RCC 7860 (cell line): ENCODE data around the gene GREM2.

Experiments
- DNase-seq: peaks from one replicate; pipeline ENCODE4 v3.0.0-alpha.2; 2015; ENCODE audit warnings: low spot score
- FAIRE-seq: peaks from 2 replicates; lab custom pipeline; 2012; peaks lifted over from hg19 to GRCh38; lab: Jason Lieb, UNC

Gene GREM2

DNA sequence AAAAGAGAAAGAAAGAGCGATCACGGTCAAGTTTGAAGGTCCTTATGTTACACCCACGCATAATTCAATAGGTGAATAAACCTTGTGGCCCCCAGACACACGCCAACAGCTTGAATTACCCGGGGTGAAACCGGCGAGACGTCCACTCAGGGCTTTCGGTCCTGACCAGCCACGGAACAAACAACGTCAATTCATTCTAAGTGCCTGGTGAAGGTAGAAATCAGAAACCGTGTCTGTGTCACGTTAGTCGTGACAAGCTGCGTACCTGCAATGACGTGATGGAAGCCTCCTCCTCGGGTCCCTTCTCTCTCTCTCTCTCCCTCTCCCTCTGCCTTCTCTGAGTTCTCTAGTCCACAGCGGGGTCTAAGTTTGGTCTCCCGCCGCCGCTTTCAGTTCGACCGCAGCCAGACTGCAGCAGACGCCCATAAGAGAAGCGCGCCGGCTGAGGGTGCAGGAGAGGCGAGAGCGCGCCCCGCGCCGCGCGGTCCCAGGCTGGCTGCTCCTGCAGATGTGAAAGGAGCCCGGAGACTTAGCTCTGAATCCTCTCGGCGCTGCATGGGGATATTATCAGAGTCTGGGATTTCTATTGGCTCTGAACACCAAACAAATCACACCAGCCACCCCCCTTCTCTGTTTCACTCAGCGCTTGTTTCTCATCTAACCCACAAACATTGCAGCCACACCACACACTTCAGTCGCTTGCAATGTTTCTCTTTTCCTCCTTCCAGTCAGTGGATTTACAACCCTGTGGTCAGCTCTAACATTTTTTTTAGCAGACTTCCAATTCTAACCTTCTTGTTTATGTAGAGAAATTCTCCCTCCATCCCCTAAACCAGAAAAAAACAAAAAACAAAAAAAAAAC is at the start of gene GREM2:
Gene GREM2, minus strand, starts transcription at position 537 of the 862 bp plus-strand sequence. CDS start 118,680 bp downstream, outside the sequence.
- FAIRE-seq, result no peak

DNA sequence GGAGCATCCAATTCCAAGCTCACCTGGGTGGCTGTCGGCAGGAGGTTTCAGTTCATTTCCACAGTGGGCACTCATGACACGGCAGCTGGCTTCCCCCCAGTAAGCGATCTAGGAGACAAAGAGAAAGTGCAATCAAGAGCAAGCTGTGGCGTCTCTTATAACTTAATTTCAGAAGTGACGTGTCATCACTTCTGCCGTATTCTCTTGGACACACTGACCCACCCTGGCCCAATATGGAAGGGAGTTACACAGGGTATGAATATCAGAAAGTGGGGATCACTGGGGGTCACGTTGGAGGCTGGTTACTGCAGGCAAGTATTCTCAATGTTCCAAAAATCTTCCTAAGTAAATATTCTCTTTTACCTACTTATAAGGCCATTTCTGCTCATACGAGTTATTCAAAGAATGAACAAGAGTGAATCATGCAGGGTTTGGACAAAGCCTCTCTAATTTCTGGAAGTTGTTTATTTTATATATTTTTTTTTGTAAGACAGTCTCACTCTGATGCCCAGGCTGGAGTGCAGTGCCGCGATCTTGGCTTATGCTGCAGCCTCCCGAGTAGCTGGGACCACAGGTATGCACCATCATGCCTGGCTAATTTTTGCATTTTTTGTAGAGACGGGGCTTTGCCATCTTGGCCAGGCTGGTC is 46.5 kb upstream of the GREM2 start:
- DNase-seq (no peak), FAIRE-seq (no peak)

More for the DNA sequence above, at the start of gene GREM2:
- no peak for DNase-seq

DNA sequence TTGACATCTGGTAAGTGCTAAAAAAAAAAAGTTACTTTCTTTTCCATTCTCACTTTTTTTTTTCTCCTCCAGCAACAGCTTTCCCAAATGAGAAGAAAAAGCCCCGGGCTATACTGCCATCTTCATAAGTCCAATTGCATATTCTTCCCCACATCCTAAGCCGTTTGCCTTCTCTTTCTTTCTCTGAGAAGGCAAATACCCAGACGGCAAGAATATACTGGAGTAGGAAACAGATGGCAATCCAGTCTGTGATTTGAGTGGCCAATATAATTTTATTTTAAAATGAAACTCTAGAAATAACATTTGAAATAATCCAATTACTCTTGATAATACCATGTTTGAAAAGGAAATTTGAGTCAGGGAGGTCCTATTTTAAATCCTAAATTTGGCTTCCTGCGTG is 44.6 kb upstream of the GREM2 start:
- FAIRE-seq (no peak), DNase-seq (no peak)

- FAIRE-seq (no peak), DNase-seq (no peak)
These were observed 41.0 kb upstream of the GREM2 start for GRCh38 chr1:240652961-240653409.

DNA sequence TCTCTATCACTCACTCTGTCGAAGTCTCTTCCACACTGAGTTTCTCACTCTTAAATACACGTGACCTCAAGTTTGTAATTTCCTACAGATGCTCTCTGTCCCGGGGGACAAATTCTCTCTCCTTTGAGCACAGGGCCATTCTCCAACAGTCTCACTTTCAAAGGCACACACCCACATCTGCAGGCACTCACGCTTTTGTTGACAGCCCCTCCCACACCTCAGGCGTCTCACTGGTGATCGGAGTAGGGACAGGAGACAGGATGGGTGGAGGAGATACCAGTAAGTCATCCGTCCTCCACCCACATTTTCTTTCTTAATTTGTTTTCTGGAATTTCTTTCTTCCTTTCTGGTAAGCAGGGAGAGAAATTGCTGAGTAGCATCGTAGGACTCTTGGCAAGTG is 40.6 kb upstream of the GREM2 start:
- DNase-seq (no peak), FAIRE-seq (no peak)

GRCh38 chr1:240650877-240651276 is 38.9 kb upstream of the GREM2 start:
- DNase-seq (no peak), FAIRE-seq (no peak)

- no peak for FAIRE-seq
- no peak for DNase-seq
These were observed 38.1 kb upstream of the GREM2 start for GRCh38 chr1:240649733-240650721.

- no peak for FAIRE-seq
- no peak for DNase-seq
These were observed 34.8 kb upstream of the GREM2 start for GRCh38 chr1:240646571-240647240.

GRCh38 chr1:240644732-240645131 is 32.8 kb upstream of the GREM2 start:
- FAIRE-seq, result no peak

DNA sequence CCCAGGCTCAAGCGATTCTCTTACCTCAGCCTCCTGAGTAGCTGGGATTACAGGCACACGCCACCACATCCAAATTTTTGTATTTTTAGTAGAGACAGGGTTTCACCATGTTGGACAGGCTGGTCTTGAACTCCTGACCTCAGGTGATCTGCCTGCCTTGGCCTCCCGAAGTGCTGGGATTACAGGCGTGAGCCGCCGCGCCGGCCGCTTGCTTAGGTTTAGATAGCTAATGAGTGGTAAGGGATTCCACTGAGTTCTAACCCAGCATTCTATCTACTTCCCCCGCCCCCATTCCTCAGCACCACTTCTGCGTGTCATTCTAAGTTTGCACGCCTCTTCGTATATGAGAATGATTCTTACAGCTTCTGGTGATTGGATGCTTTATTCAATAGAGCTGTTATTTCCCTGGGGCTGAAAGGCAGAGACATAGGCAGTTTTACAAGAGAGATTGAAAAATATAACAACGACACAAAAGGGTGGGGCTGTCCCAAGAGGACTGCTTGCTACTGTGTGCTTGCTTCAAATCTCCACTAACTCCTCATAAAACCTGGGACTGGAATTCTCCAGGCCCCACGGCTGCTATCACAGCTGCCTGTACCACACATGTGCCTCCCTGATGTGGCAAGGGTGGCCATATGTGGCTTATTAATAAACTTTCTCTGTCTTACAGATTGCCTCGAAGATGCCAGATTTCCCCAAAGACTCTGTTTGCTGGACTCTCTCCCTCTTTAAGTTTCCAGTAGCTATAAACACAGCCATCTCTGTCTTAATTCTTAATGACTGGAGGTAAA is 23.7 kb upstream of the GREM2 start:
- FAIRE-seq, result no peak
- no peak for DNase-seq

More at GRCh38 chr1:240644732-240645131, 32.8 kb upstream of the GREM2 start:
- no peak for DNase-seq

- no peak for DNase-seq
- FAIRE-seq, result no peak
These were observed 18.5 kb upstream of the GREM2 start for GRCh38 chr1:240630409-240630808.

DNA sequence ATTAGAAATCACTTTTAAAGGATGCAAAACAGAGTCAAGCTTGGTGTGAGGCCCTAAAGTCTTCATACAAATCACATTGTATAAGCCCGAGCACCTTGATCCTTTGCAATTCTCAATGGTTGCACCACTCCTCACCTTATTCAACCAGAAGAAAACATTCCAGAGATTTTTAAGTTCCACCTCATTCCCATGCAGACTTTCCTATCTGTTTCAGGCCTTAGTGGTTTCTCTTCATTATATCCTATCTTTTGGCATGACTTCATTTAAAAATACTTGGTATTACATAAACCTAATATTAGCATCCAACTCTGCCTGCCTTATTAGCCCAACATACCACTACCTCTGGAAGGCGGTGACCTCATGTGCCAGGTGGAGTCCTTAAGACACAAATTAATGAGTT is 9.3 kb upstream of the GREM2 start:
- FAIRE-seq (no peak), DNase-seq (no peak)

DNA sequence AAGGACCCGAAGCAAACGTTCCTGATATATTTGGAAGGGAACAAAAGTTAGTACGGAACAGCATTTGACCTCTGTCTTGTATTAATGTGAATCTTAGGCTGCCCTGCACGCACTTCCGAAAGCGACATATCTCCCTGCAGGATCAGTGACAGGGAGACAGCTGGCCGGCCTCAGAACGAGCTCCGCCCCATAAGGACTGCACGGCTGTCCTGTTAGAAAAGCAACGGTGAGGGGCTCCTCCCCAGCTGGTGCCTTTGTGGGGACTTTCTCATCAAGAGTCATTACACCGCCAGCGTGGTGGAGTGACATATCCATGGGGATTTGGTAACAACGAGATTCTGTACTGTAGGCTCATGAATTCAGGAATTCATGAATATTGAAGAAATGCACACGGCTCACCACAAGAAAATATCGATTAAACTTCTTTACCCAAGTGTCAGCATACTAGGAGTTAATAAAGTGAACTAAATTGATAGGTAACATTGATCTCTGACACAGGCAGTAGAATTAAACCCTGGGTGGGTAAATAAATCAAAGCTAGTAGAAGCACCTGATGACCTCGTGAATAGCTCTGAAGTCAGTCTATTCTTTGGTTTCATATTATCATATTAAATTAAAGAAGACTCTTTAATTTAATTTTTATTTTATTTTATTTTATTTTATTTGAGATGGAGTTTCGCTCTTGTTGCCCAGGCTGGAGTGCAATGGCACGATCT is 8.1 kb upstream of the GREM2 start:
- FAIRE-seq (no peak), DNase-seq (no peak)

DNA sequence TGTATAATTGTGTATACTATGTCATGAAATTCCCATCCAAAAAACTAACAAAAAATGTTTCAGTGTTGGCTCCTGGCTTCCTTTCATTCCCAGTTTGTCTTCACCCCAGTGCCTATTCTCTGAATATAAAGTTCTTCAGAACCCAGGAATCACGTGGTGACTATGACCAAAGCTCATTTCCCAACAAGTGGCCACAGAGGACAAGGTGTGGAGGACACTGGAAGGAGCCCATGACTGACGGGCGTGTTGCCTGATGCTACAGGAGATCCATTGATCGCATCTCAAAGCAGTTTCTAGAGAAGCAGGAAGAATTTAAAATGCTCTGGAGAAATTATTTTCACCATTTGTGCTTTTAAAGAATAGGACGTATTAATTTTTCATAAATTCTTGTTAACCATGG is 7.4 kb upstream of the GREM2 start:
- no peak for FAIRE-seq

DNA sequence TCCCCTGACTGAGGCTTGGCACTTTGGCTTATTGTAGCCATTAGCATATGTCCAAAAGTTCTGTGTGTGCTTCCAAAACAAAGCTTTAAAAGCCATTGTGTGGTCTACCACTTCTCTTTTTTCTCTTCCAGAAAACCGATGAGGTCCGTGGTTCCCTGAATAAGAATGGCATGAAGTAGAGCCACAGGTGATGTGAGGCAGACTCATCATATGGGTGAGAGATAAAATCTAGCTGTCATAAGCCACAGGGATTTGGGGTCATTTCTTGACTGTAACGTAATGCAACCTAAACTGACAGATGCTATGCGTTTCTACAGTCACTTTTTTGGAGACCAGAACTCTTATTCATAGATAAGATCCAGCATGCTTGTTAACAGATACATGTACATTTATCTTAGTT is 7.0 kb upstream of the GREM2 start:
- DNase-seq (no peak), FAIRE-seq (no peak)

More for the DNA sequence above, 7.4 kb upstream of the GREM2 start:
- DNase-seq, result no peak

- DNase-seq (no peak), FAIRE-seq (no peak)
These were observed 4.1 kb upstream of the GREM2 start for GRCh38 chr1:240616018-240616417.

DNA sequence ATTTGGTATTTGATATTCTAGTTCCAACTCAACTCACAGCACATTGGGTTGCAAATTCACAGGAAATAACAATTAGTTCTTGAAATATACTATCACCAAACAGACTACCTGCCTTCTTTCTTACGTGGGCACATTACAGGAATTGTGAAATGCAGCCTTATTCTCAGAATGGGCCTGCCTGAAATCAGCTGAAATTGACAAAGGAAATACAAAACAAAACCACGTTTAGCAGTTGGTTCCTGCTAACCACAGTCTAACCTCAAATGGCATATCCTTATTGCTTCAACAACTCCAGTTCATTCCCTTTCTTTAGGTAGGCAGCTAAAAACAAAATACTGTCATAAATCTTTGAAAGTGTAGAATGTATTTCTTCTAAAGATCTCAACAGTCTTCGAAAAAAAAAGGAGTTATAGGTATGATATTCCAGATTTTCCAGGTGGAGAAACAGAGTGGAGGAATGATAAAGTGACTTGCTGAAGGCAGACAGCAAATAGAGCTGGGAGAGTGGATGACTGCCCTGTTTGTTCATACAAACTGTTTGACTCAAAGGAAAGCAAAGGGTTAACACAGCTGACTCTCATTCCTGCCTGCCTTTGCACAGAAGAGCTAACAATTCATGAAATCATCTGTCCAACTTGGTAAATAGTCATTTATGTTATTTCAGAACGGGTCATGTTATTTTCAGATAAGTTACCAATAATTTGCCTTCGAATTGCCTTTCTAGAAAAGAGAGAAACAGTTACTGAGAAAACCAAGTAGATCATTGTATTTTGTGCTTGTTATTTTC is 1.6 kb upstream of the GREM2 start:
- FAIRE-seq, result no peak
- DNase-seq, result no peak

- FAIRE-seq (no peak), DNase-seq (no peak)
These were observed 856 bp upstream of the GREM2 start for GRCh38 chr1:240612811-240613210.
